NCI-H2196 treated with DMSO at 0.1 percent for 48 hours (cell line): Measurements from ENCODE around the gene INHBE.
"Not testable (repeated sequence)": the region's sequence is repeated elsewhere in the genome, so short reads cannot be mapped to it uniquely, and the experiment has no call there.

Experiments
- DNase-seq: peaks from one replicate; lab custom pipeline; 2025; ENCODE audit not compliant: unreplicated experiment; lab: John Stamatoyannopoulos, UW

Gene INHBE

GRCh38 chr12:57441393-57441792 lies 13.7 kb upstream of the INHBE start:
- DNase-seq = not testable (repeated sequence)

- no peak for DNase-seq
Observed at GRCh38 chr12:57441846-57442427, 13.2 kb upstream of the INHBE start.

DNA sequence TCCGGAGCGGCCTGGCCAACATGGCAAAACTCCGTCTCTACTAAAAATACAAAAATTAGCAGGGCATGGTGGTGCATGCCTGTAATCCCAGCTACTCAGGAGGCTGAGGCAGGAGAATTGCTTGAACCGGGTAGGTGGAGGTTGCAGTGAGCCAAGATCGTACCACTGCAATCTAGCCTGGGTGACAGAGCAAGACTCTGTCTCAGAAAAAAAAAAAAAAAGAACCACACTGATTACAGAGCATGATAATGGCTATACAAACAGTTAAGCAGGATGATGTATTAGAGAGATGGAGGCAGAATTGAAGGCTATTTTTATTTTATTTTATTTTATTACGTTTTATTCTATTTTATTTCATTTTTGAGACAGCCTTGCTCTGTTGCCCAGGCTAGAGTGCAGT lies 10.8 kb upstream of the INHBE start:
- not testable (repeated sequence) for DNase-seq

DNA sequence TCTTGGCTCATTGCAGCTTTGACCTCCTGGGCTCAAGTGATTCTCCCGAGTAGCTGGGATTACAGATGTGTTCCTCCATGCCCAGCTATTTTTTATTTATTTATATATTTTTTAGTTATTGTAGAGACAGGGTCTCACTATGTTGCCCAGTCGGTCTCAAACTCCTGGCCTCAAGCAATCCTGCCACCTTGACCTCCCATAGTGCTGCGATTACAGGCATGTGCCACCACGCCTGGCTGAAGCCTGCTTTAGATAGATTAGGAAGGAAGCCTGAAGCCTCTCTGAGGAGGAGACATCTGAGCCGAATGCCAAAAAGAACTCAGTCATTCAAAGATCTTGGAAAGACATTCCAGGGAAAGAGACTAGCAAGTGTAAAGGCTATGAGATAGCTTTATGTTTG lies 10.4 kb upstream of the INHBE start:
- DNase-seq = no peak

DNA sequence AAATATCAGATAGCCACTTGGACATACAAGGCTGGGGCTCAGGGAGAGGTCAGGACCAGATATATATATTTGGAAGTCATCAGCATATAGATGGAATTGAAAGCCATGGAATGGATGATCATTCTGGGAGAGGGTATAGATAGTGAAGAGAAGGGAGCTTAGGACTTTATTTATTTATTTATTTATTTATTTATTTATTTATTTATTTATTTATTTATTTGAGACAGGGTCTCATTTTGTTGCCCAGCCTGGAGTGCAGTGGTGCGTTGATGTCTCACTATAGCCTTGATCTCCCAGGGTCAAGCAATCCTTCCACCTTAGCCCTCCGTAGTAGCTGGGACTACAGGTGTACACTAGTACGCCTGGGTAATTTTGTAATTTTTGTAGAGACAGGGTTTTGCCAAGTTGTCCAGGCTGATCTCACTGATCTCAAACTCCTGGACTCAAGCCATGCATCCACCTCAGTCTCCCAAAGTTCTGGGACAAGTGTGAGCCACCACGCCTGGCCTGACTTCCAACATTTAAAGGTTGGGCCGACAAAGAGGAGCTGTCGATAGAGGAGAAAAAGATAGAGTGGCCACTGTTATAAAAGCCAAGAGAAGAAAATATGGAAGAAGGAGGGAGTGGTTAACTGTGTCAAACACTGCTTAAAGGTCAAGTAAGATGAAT lies 8.7 kb upstream of the INHBE start:
- DNase-seq = no peak

- DNase-seq = no peak
Observed at GRCh38 chr12:57448669-57449068, 6.4 kb upstream of the INHBE start.

- DNase-seq = no peak
Observed at GRCh38 chr12:57449375-57449774, 5.7 kb upstream of the INHBE start.

DNA sequence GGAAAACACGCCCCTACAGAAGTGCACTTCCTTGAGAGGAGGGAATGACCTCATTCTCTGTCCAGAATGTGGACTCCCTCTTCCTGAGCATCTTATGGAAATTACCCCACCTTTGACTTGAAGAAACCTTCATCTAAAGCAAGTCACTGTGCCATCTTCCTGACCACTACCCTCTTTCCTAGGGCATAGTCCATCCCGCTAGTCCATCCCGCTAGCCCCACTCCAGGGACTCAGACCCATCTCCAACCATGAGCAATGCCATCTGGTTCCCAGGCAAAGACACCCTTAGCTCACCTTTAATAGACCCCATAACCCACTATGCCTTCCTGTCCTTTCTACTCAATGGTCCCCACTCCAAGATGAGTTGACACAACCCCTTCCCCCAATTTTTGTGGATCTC lies 5.0 kb upstream of the INHBE start:
- no peak for DNase-seq

- no peak for DNase-seq
Observed at GRCh38 chr12:57451233-57451778, 3.8 kb upstream of the INHBE start.

DNA sequence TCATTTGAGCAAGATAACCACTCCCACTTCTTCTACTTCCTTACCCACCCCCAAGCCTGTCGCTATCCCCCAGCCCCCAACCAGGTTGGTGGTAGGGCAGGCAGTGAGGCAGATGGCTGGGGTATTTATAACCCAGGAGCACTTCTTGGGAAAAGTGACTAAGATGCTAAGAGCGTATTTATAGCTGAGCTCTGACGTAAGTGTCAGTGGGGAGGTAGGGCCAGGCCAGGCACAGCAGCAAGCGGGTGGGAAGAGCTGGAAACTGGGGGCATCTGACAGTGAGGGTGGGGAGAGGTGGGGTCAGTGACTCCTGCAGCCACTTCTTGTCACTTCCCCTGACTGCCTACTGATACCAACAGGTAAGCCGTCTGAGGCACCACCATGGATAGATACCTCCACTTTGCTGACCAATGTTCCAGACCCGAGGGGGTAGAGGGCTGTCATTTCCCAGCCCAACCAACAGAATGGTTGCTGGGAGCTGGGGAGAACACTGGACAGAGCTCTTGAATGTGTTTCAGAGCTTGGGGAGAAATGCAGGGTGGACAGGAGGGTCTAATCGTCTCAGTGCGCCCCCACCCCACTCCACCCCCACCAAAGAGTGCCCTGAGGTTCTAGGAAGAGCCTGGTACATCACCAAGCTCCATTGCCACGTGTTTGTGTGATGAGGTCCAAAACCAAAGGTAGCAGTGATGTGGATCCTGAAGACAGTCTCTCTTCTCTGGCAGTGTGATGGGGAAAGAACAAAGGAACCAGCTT lies 2.7 kb upstream of the INHBE start:
- DNase-seq = no peak

DNA sequence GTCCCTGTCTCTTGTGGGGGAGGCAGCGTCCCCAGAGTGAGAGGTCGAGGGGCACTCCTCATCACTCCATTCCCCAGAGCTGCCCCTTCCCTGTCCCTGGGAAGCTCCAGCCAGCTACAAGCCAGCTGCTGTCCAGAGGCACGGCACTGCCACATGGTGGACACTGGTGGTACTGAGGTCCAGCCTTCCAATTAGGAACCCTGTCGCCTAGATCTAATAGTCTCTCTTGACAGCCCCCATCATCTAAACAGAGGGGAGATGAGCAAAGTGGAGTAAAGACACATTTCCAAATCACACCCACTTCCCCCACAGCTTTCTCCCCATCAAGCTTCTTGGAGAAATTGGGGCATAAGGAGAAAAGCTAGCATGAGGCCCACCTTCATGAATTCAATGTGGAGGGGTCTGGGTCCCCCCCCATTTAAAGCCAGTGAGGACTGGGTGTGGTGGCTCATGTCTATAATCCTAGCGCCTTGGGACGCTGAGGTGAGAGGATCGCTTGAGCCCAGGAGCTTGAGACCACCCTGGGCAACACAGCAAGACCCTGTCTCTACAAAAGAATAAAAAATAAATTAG lies 2.1 kb upstream of the INHBE start:
- DNase-seq = peak; percentile 30

GRCh38 chr12:57454213-57454565 lies 918 bp upstream of the INHBE start:
- no peak for DNase-seq

GRCh38 chr12:57455374-57456144 lies 452 bp downstream of the INHBE start:
- DNase-seq = no peak

DNA sequence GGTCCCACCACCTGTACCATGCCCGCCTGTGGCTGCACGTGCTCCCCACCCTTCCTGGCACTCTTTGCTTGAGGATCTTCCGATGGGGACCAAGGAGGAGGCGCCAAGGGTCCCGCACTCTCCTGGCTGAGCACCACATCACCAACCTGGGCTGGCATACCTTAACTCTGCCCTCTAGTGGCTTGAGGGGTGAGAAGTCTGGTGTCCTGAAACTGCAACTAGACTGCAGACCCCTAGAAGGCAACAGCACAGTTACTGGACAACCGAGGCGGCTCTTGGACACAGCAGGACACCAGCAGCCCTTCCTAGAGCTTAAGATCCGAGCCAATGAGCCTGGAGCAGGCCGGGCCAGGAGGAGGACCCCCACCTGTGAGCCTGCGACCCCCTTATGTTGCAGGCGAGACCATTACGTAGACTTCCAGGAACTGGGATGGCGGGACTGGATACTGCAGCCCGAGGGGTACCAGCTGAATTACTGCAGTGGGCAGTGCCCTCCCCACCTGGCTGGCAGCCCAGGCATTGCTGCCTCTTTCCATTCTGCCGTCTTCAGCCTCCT lies 1.1 kb downstream of the INHBE start:
- DNase-seq = no peak

DNA sequence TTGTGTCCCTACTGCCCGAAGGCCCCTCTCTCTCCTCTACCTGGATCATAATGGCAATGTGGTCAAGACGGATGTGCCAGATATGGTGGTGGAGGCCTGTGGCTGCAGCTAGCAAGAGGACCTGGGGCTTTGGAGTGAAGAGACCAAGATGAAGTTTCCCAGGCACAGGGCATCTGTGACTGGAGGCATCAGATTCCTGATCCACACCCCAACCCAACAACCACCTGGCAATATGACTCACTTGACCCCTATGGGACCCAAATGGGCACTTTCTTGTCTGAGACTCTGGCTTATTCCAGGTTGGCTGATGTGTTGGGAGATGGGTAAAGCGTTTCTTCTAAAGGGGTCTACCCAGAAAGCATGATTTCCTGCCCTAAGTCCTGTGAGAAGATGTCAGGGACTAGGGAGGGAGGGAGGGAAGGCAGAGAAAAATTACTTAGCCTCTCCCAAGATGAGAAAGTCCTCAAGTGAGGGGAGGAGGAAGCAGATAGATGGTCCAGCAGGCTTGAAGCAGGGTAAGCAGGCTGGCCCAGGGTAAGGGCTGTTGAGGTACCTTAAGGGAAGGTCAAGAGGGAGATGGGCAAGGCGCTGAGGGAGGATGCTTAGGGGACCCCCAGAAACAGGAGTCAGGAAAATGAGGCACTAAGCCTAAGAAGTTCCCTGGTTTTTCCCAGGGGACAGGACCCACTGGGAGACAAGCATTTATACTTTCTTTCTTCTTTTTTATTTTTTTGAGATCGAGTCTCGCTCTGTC lies 1.8 kb downstream of the INHBE start:
- no peak for DNase-seq

GRCh38 chr12:57458665-57459054 lies 3.6 kb downstream of the INHBE start:
- DNase-seq = no peak

- peak; percentile 94 for DNase-seq
Observed at GRCh38 chr12:57459055-57459749, 4.1 kb downstream of the INHBE start.

GRCh38 chr12:57459750-57460467 lies 4.8 kb downstream of the INHBE start, which contains the start of gene GLI1:
TSS of gene GLI1 (plus strand) at chr12:57459785. CDS start at chr12:57463692, 3,907 bp downstream.
- DNase-seq = no peak

- DNase-seq = no peak
Observed at GRCh38 chr12:57460468-57460784, 5.3 kb downstream of the INHBE start.
